NCI-H226 (cell line): ENCODE data around the gene ATP8B4.

Experiments used
- DNase-seq: peaks from one replicate; pipeline ENCODE4 v3.0.0-alpha.2; 2015

The ATP8B4 gene

DNA sequence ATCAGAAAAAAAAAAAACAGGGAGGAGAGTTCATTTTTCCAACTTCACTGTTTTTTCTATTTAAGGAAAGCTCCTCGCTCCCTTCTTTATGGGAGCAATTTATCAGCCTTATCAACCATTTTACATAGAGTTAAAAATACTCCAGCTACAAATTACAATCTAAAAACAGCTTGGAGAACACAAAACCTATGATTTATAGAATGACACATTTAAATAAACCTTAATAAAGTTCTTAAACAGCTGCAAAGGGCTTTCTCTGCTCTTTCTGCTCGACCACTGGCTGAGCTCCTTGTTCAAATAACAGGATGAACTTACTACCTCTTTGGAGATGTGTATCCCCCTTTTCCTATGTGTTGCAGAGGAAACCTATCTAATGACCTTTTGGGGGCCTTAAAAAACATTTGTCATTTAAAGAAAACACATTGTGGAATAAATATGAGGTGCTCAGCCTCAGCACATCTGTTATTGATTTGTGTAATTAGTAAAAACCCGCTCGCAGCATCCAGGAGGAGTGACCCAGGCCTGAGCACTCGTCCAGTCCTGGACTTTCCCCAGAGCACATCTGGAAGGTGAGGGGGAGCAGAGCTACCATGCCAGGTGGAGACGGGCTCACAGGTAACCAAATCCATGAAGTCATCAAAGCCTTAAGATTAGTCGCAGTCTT lies 231.2 kb downstream of the ATP8B4 start:
- no peak for DNase-seq

DNA sequence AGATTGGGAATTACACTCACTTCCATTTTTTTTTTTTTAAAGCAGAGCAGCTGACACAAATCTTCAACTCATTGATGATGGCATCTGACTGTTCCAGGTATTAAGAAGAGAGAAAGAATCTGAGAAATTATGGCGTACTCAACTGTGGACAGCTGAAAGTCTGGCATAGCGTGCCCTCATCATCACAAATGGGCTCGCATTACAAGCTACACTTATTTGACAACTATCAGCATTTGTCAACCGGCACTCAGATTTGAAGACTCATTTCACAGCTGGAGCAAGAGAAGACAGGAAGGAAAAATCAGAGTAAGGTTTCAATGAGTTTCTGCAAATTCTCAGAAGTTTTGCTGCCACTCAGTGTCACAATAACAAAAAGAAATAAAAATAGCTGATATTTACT lies 235.9 kb downstream of the ATP8B4 start:
- no peak for DNase-seq

DNA sequence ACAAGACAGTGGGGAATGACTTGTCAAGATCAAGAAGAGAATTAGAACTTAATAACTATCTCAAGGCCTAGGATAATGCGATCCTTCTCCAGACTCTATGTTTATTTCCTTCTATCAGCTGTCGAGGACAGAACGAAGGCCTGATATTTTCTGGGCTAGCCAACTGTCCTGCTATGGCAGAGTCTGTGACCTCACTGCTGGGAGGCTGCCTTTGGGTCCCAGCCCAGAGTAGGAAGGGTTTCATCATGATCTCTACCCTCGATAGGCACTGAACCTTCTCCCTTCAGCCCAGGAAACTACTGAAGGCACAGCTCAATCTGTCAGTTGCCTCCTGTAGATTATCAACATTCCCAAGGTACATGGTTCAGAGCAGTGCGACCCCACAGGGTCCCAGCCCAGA lies 237.2 kb downstream of the ATP8B4 start:
- DNase-seq: no peak

DNA sequence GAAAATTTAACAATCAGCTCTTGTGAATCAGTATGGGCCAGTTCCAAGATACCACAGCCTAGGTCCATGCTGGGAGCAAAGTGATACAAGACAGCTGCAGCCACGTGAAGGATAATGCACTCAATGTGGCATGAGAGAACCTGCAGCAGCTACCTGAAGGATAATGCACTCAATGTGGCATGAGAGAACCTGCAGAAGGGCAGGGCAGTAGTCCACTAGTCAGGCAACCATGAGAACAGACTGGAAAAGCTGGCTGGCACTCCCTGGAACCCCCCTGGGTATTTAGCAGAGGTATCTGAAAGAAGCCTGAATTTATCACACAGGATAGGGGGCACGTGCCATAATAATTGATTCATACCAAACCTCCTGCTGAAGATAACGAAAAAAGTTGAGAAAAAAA lies 237.6 kb downstream of the ATP8B4 start:
- no peak for DNase-seq

GRCh38 chr15:49877873-49878521 lies 241.0 kb downstream of the ATP8B4 start:
- no peak for DNase-seq

- DNase-seq: no peak
These were observed 241.7 kb downstream of the ATP8B4 start for GRCh38 chr15:49877117-49877872.

DNA sequence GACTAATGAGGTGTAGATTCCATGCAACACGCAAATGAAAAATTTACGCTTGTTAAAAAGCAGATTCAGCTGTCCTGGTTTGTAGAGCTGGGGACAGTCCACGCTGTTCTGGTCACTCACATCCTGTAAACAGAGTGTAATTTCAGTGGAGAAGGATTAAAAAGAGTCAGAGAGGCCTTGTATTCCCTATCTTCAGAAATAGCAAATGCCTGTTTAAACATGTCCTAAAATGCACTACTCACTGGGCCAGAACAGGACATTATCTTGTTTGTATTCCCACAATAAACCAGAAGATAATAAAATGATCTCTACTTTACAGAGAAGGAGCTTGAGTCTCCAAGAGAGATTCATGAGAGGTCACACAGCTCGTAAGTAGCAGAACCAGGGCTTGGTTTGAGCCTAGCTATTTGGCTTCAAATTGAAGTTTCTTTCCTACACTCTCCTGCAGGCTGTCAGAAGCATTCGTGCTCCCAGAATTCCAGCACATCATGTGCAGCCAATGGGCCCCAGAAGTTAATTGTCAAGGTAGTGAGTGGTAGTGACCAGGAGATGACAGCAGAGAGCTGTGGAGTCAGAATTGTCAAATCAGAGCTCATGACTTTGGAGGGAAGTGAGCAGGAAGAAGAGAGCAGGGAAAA lies 242.5 kb downstream of the ATP8B4 start:
- DNase-seq: peak; percentile 13

DNA sequence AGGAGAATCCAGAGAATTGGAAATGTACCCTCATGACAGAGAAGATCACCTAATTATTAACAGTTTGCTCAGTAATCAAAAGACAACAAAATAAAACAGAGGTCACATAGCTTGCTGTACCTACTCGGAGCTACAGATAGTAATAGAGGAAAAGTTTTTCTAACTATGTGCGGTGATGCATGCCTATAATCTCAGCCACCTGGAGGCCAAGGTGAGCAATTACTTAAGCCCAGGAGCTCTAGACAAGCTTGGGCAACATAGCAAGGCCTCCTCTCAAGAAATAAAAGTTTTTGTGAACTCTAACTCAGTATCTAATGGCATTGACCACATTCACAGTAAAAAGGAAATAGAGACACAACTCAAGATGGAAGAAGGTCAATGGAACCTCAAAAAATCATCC lies 243.6 kb downstream of the ATP8B4 start:
- no peak for DNase-seq

DNA sequence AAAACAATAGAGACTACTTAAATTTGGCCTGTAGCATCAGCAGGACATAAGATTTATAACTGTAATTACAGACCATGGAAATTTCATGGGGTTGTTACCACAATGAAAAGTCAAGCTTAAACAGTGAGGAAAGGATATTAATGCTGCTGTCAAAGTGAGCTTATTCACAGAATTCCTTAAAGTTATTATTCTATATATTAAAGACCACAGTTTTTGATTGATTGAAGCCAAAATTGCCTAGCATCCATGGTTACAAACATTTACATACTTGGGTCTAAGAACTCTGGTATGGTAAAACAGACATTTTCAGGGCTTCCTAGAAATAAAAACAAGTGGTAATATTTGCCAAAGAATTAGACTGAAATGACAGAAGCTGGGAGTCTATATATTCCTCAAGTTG lies 248.6 kb downstream of the ATP8B4 start:
- no peak for DNase-seq

DNA sequence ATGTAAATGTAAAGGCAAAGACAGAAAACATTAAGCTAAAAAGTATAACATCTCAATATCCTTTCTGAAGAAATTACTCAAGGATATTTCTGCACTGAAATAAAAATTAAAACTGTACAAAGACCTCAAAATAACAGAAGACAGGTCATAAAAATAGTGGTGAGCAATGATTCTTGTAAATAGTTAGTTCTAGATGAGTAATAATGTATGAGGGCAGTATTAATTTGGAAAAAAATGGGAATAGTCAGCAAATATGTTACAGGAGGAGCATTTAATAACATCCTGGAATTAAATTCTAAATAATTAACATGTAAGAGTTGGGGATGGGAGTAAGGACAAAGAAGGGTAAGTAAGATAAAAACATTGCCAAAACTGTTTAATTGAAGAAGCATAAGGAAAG lies 250.7 kb downstream of the ATP8B4 start:
- no peak for DNase-seq

- peak; percentile 22 for DNase-seq
These were observed 252.9 kb downstream of the ATP8B4 start for GRCh38 chr15:49865925-49866757.

GRCh38 chr15:49864251-49864650 lies 254.8 kb downstream of the ATP8B4 start:
- no peak for DNase-seq

GRCh38 chr15:49863431-49864224 lies 255.4 kb downstream of the ATP8B4 start:
- no peak for DNase-seq

GRCh38 chr15:49860101-49860500 lies 258.9 kb downstream of the ATP8B4 start:
- DNase-seq: peak; percentile 16

DNA sequence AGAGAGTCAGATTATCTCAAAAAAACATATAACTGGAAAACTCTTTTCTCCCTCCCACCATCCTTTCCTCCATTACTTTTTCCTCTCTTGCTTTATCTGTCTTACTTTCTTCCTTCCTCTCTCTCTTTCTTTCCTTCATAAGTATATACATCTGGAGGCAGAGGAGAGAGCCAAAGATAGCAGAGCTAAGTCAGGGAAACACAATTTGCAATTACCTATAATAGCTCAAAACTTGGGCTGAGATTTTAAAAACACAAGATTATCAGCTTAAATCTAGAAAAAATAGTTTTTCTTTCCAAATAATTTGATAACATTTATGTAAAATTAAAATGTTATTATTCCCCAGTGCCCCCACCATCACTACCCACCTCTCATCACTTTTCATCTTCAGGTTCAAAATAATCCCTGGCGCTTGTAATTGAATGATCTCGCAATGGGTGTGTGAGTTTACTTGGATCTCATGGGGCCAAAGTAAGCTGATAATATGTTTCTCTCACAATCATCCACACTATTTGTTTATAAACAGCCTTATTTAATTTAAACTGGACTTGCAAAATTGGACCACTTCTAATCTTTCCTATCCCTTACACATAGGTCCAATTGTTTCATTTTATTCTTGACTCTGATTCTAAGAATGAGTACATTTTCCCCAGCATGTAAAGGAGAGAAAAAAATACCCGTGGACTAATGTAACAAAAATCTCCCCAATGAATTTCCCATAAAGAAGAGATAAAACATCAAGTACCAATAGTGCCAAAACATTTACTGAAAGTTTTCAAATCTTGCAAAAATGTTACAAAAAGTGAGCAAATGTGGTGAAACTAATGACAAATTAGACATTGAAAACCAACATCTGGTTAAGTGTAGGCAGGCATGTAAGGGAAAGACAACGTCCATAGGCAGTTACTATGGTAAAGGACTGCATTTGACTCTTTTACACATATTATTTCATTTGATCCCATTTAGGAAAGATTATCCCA lies 261.2 kb downstream of the ATP8B4 start:
- DNase-seq: no peak

DNA sequence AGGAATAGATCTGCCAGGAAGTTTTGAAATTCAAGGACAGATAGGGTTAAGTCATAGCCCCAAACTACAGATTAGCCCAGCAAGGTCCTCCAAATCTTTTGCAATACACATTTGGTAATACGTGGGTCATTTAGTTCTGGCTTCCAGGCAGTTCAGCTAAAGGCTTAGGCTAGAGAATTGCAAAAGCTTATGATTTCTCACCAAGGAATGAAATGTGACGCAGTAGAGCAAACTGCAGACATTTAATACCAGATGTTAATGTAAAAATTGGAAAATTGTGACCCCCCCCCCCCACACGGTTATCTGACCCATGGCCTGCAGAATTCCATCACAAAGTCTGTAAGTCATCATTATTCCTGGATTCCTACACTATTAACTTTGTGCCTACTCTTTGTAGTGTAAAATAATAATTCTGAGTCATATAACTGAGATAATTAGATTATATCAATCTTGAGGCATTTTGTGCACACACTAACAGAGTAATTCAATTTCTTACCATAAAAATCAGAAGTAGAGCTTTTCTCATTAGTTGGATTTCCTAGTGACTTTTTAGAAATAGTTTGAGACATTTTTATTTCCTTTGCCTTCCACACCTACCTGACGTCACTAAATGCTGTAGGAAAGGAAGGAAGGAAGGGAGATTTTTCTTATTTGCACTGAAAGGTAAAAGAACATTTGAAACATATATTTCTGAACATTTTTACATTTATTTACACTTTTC lies 263.0 kb downstream of the ATP8B4 start:
- peak; percentile 77 for DNase-seq

DNA sequence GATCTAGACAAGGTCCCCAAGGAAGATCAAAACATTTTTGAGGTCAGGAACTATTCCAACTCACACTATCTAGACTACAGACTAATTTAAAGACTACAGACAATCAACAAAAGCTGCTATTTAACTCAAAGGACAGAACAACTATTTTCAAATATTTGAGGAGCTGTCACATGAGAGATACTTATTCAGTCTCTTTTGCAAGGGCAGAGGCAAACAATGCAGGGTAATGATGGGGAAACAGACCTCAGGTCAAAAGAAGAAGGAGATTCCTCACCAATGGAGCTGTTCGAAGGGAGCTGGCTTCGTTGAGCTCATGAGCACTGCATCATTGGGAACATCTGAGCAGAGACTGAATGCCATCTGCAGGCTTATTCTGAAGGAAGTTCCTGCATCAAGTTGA lies 266.3 kb downstream of the ATP8B4 start:
- no peak for DNase-seq

GRCh38 chr15:49848807-49849206 lies 270.2 kb downstream of the ATP8B4 start:
- no peak for DNase-seq

DNA sequence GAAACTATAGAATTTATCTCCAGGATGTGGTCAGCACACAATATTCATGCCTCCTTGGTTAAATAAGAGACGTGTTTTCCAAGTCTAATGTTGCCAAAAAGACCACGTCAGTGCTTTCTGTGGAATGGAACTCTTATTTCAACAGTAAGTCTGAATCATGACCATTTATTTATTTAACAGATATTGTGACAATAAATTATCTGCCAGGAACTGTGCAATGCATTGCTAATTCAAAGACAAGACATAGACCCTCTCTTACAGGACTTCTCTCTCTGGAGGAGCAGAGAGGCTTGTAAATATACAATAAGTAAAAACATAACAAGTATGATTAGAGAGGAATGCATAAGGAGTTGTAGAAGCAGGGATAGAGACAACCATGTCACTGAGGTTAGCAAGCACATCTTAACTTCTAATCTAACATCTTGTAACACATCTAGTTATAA lies 270.7 kb downstream of the ATP8B4 start:
- DNase-seq: peak; percentile 73
